MG63 (cell line): ENCODE results near the gene STRA8. TPM values are rescaled to one million over a fixed set of nuclear protein-coding genes. Genes with fewer than 3 reads are reported as not detected.
"Not testable (repeated sequence)": the region's sequence is repeated elsewhere in the genome, so short reads cannot be mapped to it uniquely, and the experiment has no call there.

Experiments
- DNase-seq: peaks from one replicate; pipeline ENCODE4 v3.0.0-alpha.2; 2020
- H3K27me3 ChIP-seq: fragments of 250-450 bp; sonication (Bioruptor Pico); 2 replicates; pipeline ENCODE4 v1.5.1; 2020; ENCODE audit warnings: mild to moderate bottlenecking, moderate library complexity
- H3K36me3 ChIP-seq: fragments of 250-450 bp; sonication (Bioruptor Pico); 2 replicates; pipeline ENCODE4 v1.5.1; 2020; ENCODE audit warnings: mild to moderate bottlenecking, moderate library complexity
- H3K4me3 ChIP-seq: fragments of 250-450 bp; sonication (Bioruptor Pico); 2 replicates; pipeline ENCODE4 v1.5.1; 2020; ENCODE audit warnings: mild to moderate bottlenecking, moderate library complexity
- H3K9me3 ChIP-seq: fragments of 250-450 bp; sonication (Bioruptor Pico); 2 replicates; pipeline ENCODE4 v1.5.1; 2020; ENCODE audit warnings: mild to moderate bottlenecking, moderate library complexity
- total RNA-seq: library from RNA; depleted of rRNA; stranded (reverse); fragments of >200 nt; shearing (Covaris generic); gene quantifications from 2 replicates; pipeline ENCODE4 v1.2.3, GENCODE V29; 2014; ENCODE audit warnings: low replicate concordance

STRA8 gene
- total RNA-seq, 1 experiment from 2014 or later, result not detected

- Histone ChIP-seq H3K4me3 (no peak overlapping the region), H3K36me3 (no peaks in the 10 kb centered on the region), H3K9me3 (no peaks in the 10 kb centered on the region), H3K27me3 (no peaks in the 10 kb centered on the region)
- DNase-seq, result no peak
Measured at GRCh38 chr7:135215698-135216097, 17.9 kb upstream of the STRA8 start.

- no peaks in the 10 kb centered on the region for H3K9me3 ChIP-seq
- H3K4me3 ChIP-seq, result no peak overlapping the region
- no peaks in the 10 kb centered on the region for H3K27me3 ChIP-seq
Measured at GRCh38 chr7:135217645-135218509, 15.8 kb upstream of the STRA8 start.

GRCh38 chr7:135224027-135224426, 9.6 kb upstream of the STRA8 start:
- Histone ChIP-seq H3K27me3 (no peaks in the 10 kb centered on the region), H3K36me3 (no peaks in the 10 kb centered on the region), H3K4me3 (no peak overlapping the region), H3K9me3 (no peaks in the 10 kb centered on the region; the same call in 1 of the 2 replicates)
- no peak for DNase-seq

More at GRCh38 chr7:135217645-135218509, 15.8 kb upstream of the STRA8 start:
- no peak for DNase-seq
- H3K36me3 ChIP-seq, result no peaks in the 10 kb centered on the region

GRCh38 chr7:135231686-135232085, 2.0 kb upstream of the STRA8 start:
- Histone ChIP-seq H3K4me3 (no peak overlapping the region), H3K27me3 (no peaks in the 10 kb centered on the region), H3K9me3 (no peaks in the 10 kb centered on the region), H3K36me3 (no peaks in the 10 kb centered on the region)
- no peak for DNase-seq

GRCh38 chr7:135232087-135232486, 1.6 kb upstream of the STRA8 start:
- Histone ChIP-seq H3K27me3 (no peaks in the 10 kb centered on the region), H3K4me3 (no peak overlapping the region), H3K9me3 (no peaks in the 10 kb centered on the region), H3K36me3 (no peaks in the 10 kb centered on the region)
- DNase-seq, result no peak

GRCh38 chr7:135232720-135233119, 918 bp upstream of the STRA8 start:
- DNase-seq, result peak; percentile 11
- Histone ChIP-seq H3K4me3 (no peak overlapping the region), H3K36me3 (no peaks in the 10 kb centered on the region), H3K27me3 (no peaks in the 10 kb centered on the region), H3K9me3 (no peaks in the 10 kb centered on the region)

- H3K27me3 ChIP-seq, H3K9me3 ChIP-seq, H3K36me3 ChIP-seq: not testable (repeated sequence)
Measured at GRCh38 chr7:135234095-135234494, 457 bp downstream of the STRA8 start.

GRCh38 chr7:135234727-135235126, 1.1 kb downstream of the STRA8 start:
- Histone ChIP-seq H3K27me3 (no peaks in the 10 kb centered on the region), H3K36me3 (no peaks in the 10 kb centered on the region), H3K4me3 (no peak overlapping the region), H3K9me3 (no peaks in the 10 kb centered on the region)
- DNase-seq, result no peak

More at GRCh38 chr7:135234095-135234494, 457 bp downstream of the STRA8 start:
- not testable (repeated sequence) for DNase-seq, H3K4me3 ChIP-seq

GRCh38 chr7:135235841-135236240, 2.2 kb downstream of the STRA8 start:
- Histone ChIP-seq H3K36me3 (no peaks in the 10 kb centered on the region), H3K27me3 (no peaks in the 10 kb centered on the region), H3K9me3 (no peaks in the 10 kb centered on the region), H3K4me3 (no peak overlapping the region)
- DNase-seq, result no peak

GRCh38 chr7:135236727-135237126, 3.1 kb downstream of the STRA8 start:
- Histone ChIP-seq H3K36me3 (no peaks in the 10 kb centered on the region), H3K4me3 (no peak overlapping the region), H3K27me3 (no peaks in the 10 kb centered on the region), H3K9me3 (no peaks in the 10 kb centered on the region)
- DNase-seq, result no peak

- Histone ChIP-seq H3K4me3 (no peak overlapping the region), H3K27me3 (no peaks in the 10 kb centered on the region), H3K9me3 (no peaks in the 10 kb centered on the region), H3K36me3 (no peaks in the 10 kb centered on the region)
- DNase-seq, result no peak
Measured at GRCh38 chr7:135238112-135238744, 4.6 kb downstream of the STRA8 start.

- Histone ChIP-seq H3K9me3 (no peaks in the 10 kb centered on the region), H3K27me3 (no peaks in the 10 kb centered on the region), H3K36me3 (no peaks in the 10 kb centered on the region), H3K4me3 (no peak overlapping the region)
- no peak for DNase-seq
Measured at GRCh38 chr7:135239263-135239662, 5.6 kb downstream of the STRA8 start.

GRCh38 chr7:135240441-135240840, 6.8 kb downstream of the STRA8 start:
- Histone ChIP-seq H3K9me3 (no peaks in the 10 kb centered on the region), H3K36me3 (no peaks in the 10 kb centered on the region), H3K27me3 (no peaks in the 10 kb centered on the region), H3K4me3 (no peak overlapping the region)
- DNase-seq, result no peak

- H3K9me3 ChIP-seq, result no peaks in the 10 kb centered on the region
- DNase-seq, result no peak
- no peaks in the 10 kb centered on the region for H3K27me3 ChIP-seq
- no peaks in the 10 kb centered on the region for H3K36me3 ChIP-seq
- no peak overlapping the region for H3K4me3 ChIP-seq
Measured at GRCh38 chr7:135242096-135242684, 8.6 kb downstream of the STRA8 start.

GRCh38 chr7:135245226-135246190, 11.9 kb downstream of the STRA8 start:
- no peak for DNase-seq

GRCh38 chr7:135246191-135246825, 12.7 kb downstream of the STRA8 start:
- Histone ChIP-seq H3K9me3 (no peaks in the 10 kb centered on the region), H3K4me3 (no peak overlapping the region), H3K36me3 (no peaks in the 10 kb centered on the region), H3K27me3 (no peaks in the 10 kb centered on the region)
- DNase-seq, result no peak

More at GRCh38 chr7:135245226-135246190, 11.9 kb downstream of the STRA8 start:
- Histone ChIP-seq H3K4me3 (no peak overlapping the region), H3K9me3 (no peaks in the 10 kb centered on the region), H3K27me3 (no peaks in the 10 kb centered on the region), H3K36me3 (no peaks in the 10 kb centered on the region)
